ENCODE data around the gene DBN1.
A peak's percentile ranks its signal among the peaks of the same experiment; 100 is the strongest.
"Not testable (repeated sequence)": the region's sequence is repeated elsewhere in the genome, so short reads cannot be mapped to it uniquely, and the experiment has no call there.

Gene DBN1

DNA sequence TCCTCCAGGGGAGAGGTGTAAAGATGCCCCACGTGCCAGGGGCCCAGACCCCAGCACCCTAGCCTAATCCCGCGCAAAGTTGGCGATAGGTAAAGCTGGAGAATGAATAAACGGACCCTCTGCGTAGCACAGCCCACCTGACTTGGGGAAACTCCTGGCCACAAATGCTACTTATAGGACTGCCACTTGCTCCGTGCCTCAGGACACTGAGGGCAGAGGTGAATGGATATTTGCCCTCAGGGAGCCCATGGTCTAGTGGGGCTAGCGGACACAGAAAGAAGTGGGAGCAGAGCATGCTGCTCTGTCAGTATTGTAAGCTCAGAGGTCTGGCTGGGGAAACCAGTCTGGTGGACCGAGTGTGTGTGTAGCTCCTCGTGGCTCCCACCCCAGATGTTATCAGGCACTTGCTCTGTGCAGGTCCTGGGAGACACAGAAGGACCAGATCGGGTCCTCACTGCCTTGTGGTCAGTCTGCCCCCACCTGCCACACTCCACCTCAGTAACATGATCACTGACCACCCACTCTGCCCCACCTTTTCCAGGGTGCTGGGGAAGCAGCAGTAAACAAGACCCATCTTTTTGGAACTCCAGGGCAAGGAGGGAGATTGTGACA is 46.1 kb downstream of the DBN1 start:
- DNase-seq = no peak

DNA sequence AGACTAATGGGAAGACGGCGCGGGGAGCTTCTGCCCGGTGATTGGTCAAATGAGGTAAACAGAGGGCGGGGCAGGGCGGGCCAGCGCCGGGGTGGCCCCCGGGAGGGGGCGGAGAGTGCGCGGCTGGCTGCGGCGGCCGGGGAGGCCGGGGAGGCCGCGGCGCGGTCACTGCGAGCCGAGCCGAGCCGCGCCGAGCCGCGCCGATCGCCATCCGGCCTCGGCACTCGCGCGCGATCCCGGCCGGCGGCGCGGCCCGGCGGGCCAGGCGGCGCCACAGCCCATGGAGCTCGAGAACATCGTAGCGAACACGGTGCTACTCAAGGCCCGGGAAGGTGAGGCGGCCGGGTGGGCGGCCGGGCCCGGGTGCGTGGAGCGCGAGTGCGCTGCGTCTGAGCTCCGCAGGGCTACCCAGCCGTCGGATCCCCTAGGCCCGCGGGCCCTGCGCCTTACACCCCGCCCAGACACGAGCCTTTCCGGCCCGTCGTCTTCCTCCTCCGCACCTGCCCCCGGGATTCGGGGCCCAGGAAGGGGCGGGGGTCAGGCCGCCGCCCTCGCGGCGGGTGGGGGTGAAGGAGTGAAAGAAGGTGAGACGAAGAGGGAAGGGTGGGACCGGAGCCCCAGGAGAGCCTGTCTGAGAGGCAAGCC is 46.7 kb downstream of the DBN1 start, which contains the start of gene GRK6:
Gene GRK6, plus strand, starts transcription at position 111 of the 645 bp plus-strand sequence. Its CDS starts 170 bp downstream, at position 281.
- no peak for DNase-seq

DNA sequence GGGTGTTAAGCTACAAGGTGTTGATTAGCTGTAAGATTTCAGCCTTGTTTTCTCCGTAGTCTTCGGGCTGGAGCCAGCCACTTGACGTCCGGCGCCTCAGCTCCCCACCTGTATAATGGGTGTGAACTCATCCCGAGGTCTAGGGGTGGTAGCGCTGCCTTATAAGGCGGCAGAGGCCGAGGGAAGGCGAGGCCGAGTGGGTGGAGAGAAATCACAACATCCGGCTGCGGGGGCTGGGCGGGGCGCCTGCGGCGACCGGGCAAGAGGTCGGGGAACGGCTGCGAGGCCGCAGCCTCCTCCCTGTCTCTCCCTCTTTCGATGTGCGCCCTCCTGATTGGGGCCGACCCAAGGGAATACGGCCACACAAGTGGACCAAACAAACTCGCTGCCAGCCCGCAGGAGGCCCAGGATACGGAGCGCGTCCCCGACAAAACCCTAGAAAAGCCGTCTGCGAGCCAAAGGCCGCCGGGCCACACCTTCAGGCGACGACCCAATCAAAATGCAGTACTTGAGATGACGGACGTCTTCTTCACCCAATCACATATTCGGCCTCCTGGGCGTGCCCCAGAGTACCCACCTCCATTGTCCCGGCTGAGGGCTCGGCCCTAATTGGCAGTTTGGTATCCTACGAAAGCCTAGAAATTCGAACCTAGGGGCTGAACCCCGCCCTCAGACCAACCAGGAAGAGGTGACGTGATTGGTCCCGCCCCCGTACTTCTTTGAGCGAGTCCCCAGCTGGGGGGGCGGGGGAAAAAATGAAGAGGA is 47.5 kb downstream of the DBN1 start:
- DNase-seq = peak; percentile 98

DNA sequence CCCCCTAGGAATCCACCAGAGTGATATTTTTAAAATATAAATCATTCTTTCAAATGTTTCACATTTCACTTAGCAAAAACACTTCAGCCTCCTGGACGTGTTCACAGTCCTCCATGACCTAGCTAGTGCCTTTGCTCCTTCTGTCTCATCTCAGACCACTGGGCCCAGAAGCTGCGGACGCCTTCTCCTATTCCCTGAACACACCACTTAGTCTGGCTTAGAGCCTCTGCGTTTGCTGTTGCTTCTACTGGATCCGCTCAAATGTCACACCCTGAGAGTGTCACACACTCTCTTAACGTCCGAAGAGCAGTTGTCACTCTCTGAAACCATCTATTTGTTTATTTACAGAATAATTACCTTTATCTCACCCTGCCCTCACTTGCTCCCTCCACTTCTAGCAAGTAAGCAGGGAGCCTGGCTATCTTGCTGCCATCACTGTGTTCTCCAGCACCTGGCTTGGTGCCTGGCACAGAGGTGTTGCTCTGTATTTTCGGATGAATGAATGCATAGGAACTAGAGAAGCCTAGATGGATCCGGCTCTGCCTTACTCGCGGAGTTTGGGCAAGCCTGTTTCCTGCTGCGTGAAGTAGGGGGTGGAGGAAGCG is 48.1 kb downstream of the DBN1 start:
- DNase-seq = no peak

DNA sequence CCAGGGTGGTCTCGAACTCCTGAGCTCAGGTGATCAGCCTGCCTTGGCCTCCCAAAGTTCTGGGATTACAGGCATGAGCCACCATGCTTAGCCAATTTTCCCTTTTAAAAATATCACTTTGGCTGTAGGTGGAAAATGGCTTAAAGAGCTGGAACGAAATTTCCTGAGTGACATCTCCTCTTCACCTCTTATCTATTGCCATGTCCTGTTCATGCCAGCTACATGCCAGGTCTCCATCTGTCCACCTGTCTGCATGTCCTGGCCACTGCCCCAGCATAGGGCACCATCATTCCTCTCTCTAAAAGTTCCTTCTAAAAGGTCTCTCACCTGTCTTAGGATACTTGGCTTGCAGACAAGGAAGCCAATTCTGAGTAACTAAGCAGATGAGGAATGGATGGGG is 49.8 kb downstream of the DBN1 start:
- DNase-seq = no peak

DNA sequence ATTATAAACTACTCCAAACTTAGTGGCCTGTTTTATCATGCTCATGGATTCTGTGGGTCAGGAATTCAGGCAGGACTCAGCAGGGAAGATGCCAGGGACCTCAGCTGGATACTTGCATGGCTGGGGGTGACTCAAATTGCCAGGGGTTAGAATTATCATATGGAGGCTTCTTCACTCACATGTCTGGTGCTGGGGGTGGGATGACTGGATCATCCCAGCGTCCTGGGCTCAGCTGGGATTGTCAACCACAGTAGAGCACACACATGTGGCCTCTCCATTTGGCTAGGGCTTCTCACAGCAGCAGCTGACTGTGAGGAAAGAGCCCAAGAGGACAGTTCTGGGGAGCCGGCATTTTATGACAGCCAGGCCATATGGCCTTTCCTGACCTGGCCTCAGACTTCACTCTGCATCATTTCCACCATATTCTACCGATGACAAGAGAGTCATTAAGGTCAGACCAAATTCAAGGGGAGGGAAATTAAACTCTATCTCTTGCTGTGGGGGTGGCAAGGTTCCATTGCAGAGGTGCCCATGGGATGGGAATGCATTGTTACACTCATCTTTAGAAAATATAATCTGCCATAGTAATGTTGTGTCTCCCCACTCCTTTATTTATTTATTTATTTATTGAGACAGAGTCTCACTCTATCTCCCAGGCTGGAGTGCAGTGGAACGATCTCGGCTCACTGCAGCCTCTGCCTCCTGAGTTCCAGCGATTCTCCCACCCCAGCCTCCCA is 52.2 kb downstream of the DBN1 start:
- no peak for DNase-seq

DNA sequence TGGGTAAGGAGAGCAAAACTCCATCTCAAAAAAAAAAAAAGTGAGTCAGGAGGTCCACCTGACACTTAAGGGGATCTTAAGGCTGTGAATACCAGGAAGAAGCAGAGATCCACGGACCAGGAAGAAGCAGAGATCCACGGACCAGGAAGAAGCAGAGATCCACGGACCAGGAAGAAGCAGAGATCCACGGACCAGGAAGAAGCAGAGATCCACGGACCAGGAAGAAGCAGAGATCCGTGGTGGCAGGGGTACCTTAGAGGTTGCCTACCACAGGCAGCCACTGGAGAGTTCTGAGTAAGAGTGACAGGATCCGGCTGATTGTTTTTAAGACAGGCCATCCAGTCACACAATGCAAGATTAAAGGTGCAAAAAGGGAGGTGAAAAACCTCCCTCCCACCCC is 53.0 kb downstream of the DBN1 start:
- DNase-seq = not testable (repeated sequence)

DNA sequence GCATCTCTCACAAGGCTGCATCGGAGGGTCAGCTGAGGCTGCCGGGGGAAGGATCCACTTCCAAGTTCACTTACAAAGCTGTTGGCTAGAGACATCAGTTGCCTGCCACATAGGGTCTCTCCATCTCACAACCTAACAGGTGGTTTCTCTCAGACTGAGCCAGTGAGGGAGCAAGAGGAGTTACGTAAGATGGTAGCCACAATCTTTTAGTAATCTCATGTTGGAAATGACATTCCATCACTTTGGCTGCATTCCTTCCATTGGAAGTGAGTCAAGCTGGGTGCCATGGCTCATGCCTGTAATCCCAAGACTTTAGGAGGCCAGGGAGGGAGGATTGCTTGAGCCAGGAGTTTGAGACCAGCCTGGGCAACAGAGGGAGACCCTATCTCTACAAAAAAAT is 54.4 kb downstream of the DBN1 start:
- DNase-seq = no peak

DNA sequence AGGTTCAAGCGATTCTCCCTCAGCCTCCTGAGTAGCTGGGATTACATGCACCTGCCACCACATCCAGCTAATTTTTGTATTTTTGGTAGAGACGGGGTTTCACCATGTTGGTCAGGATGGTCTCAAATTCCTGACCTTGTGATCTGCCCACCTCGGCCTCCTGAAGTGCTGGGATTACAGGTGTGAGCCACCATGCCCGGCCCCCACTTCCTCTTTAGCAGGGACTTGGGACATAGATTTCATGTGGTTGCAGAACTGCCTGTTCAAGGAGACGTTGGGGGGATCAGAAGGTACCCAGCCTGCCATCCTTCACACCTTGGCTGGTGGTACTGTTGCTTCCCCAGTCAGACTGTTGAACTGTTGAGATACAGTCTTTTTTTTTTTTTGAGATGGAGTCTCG is 56.4 kb downstream of the DBN1 start:
- DNase-seq = not testable (repeated sequence)

DNA sequence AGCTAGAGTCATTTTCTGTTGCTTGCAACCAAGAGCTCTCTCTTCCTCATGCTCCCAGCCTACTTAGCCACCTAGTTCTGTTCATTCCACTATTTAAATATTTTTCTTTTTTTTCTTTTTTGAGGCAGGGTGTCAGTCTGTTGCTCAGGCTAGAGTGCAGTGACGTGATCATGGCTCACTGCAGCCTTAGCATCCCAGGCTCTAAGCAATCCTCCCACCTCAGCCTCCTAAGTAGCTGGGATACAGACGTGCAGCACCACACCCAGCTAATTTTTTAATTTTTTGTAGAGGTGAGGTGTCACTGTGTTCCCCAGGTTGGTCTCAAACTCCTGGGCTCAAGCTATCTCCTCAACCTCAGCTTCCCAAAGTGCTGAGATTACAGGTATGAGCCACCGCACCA is 59.0 kb downstream of the DBN1 start:
- no peak for DNase-seq

DNA sequence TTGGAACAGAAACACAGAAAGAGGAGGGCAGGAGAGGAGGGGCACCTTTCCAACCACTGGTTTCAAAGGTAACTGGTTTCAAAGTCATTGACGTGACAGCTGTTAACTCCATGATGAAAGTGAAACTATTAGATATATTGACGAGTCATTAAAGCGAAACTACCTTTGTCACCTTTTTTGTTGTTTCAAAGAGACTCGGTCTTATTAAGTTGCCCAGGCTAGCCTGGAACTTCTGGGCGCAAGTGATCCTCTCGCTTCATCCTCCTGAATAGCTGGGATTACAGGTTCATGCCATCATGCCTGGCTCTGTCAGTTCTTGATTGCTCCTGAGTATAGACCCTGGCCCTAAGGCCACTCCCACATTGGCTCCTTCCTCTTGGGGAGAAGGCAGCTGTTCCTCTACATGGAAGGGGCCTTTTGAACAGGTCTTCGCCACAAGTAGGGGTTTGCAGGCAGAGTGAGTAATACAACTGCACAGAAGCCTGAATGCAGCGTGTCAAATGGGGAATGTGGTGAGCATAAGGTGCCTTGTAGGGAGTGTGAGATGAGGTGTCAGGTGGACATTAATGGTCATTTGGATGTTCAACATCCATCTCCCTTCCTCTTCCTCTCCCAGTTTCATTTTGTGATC is 60.7 kb downstream of the DBN1 start:
- DNase-seq = no peak

DNA sequence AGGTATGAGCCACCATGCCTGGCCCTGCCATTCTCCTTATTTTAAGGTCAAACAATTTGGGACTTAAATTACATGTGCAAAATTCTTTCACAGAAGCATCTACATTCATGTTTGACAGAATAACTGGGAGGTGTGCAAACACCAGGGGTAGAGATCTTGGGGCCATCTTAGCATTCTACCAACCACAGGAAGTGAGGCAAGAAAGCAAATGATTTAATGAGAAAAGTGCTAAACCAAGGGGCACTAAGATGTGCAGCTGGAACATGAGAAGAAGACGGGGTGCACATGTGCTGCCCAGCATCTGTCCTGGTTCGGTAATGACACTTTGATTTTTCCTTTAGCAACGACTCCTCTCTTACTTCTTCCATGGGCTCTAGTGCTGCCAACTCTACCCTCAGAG is 62.9 kb downstream of the DBN1 start:
- no peak for DNase-seq

DNA sequence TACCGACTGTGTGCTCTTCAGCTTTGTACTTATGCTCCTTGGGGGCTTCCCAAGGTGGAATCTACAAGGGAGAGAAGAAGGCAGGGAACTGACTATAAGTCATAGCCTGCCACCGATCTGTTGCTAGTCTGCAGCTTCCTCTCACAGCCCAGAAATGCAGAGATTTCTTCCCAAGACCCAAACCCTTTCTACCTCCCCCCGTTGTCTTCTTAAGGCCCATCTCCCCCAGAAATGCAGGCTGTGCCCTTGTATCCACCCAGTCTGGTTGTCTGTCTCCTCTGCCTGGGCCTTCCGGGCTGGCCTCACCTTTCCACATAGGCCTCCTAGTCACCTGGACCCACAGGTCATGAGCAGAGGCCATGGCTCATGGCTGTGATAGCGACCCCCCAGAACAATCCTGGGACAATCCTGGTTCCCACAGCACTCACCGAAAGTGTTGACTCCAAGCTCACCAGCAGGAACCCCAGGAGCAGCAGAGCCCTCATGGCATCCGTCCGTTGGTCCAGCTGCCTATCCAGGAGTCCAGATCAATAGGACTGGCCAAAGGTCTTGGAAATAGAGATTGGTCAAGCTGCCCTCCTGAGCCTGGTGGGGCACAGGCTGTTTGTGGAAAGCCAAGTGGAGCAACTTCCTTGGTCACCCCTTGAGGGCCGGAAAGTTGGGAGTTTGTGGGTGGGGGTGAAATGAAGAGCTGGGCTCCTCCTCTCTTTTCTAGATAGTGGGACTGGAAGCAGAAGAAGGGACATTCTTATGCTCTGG is 64.2 kb downstream of the DBN1 start, which contains the start of gene F12:
Gene F12, minus strand, starts transcription at position 522 of the 759 bp plus-strand sequence. Its CDS starts 37 bp downstream, at position 485.
- no peak for DNase-seq
